GM21423 (cell line): ENCODE measurements around the gene MECP2.

Experiments used
- ATAC-seq: cut with Tn5 transposase; IDR thresholded peaks from one replicate; pipeline ENCODE4 v1.9.1; 2021; ENCODE audit warnings: mild to moderate bottlenecking, moderate library complexity; ENCODE audit not compliant: unreplicated experiment

The MECP2 gene

DNA sequence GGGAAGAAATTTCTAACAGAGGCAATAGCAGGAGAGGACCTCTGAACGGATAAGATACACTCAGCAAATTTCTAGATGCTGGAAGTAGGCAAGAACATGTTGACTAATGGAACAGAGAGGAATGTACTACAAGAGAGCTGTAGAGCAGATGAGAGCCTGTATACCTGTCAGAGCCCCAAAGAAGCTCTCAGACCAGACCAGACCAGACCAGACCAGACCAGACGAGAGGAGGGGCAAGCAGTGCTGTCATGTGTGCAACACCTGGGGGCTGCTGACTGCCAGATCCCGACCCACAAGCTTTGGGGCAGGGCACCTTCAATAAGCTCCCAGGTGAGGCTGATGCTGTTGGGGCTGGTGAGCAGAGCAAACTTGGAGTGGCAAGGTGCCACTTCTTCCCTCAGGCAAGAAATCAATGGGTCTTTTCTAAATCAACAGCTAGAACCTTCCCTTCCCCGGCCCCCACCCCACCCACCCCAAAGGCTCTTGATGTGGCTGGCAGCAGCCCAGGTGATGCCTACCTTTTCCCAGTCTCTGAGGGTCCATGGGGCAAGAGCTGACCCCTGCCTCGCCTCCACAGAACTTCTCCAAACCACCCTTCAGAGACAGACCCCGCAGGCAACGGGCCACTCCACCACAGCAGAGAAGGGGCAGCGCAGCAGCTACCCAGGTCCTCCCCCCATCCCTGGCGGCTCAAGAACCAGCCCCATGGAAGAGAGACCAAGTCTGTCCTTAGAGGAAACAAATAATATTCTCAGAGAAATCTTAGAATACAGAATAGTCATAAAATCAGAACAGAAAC lies 32.7 kb downstream of the MECP2 start:
- no peak for ATAC-seq

DNA sequence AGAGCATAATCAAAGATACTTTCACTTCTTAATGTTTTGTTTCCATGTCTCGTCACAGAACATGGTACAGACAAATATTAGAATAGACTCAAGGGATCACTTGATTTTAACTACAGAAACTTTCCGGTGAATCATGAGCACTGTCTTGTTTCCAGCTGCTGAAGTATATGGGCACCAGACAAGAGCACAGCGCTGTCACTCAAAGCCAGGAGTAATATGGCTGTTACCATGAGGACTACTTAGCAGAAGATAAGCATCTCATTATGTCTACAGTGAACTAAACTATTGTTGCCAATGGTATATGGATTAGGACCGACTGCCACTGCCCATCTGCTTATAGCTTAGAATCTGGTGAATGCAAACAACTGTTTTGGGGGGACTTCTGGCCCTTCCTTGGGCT lies 34.3 kb downstream of the MECP2 start:
- no peak for ATAC-seq

- ATAC-seq: no peak
Observed at GRCh38 chrX:154061801-154062200, 35.7 kb downstream of the MECP2 start.

DNA sequence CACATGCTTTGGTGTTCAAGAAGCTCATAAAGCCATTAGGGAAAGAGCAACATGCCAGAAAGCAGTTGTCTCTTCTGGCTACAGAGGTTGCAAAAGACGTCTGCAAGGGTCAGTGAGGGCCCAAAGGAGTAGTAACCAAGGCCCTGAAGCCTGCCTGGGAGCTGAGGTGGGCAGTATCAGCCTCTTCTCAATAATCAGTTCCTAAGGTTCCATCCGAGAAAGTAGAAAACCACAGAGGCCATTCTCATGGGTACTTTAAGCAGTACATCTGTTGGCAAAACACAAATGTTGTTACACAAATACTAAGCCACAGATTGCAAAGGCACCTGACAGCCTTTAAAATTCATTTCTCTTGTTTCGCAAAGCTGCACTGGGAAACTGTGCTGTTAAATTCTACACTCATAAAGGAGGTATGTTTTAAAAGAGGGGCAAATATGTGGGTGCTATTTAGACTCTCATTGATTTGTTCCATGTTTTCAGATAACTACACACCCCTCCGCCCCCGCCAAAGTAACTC lies 37.7 kb downstream of the MECP2 start:
- no peak for ATAC-seq

DNA sequence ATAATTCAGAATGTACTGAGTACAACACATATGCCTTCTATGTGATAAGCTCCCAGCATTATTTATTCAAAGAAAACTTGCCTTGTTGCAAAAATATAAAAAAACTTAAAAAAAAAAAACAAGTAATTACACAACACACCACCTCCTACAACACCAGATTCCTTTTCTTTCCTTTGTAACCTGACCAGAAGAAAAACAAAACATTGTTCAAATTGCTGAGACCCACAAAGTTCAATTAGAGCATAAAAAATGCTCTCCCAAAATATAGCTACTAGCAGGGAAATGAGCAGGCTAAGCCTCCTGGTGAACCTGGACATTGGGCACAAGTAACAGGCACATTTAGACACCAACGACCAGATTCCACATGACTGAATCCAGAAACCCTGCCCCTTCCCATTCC lies 38.3 kb downstream of the MECP2 start:
- ATAC-seq: no peak

DNA sequence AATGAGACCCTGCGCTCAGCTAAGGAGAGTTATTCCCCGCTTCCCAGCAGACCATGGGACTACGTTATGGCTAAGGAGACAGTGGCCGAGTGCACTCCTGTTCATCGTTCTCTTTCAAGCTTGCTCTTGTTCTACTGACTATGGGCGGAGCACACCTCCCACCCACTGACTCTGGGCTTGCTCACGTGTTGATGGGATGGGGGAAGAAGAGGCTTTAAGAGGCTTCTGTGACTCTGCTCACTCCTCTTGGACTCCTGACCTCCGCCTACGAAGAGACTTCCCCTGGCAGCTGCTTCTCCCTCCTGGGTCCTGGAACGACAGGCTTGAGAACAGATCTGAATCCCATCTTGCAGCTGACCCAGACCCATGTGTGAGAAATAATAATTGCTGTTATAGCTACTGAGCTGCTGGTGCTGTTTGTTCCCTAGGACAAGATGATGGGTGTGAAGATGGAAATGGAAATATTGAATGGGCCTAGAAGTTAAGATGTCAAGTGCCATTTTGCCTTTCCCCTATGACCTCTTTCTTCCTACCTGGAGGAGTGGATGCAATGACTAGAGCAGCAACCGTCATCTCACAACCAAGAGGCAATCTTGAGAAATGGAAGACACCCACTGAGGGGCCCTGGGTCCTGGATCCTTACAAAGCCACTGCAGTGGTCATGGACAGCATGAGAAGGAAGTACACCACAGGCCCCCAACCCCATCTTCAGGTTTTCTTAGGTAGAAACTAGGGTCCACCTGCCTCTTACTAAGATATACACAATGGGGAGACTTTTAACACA lies 39.1 kb downstream of the MECP2 start:
- ATAC-seq: no peak

DNA sequence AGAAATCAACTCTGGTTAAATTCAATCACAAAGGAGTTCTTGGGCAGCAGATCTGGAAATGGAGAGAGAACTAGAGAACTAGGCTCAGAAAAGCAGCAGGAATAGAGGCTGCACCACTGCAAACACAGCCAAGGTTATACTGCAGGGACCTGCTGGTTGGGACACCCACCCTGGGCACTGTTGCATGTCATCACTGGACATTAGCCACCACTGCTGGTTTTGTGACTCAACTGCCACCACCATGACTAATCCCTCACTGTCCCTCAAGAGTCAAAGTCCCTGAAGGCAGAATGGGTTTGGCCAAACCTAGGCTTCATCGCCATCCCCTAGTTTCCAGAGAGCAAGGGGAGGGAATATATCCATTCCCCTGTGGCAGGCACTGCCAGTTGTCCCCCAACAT lies 39.7 kb downstream of the MECP2 start:
- no peak for ATAC-seq

- no peak for ATAC-seq
Observed at GRCh38 chrX:154056770-154057241, 40.7 kb downstream of the MECP2 start.

- ATAC-seq: no peak
Observed at GRCh38 chrX:154051201-154051810, 46.2 kb downstream of the MECP2 start.

GRCh38 chrX:154050113-154050495 lies 47.4 kb downstream of the MECP2 start:
- ATAC-seq: no peak

DNA sequence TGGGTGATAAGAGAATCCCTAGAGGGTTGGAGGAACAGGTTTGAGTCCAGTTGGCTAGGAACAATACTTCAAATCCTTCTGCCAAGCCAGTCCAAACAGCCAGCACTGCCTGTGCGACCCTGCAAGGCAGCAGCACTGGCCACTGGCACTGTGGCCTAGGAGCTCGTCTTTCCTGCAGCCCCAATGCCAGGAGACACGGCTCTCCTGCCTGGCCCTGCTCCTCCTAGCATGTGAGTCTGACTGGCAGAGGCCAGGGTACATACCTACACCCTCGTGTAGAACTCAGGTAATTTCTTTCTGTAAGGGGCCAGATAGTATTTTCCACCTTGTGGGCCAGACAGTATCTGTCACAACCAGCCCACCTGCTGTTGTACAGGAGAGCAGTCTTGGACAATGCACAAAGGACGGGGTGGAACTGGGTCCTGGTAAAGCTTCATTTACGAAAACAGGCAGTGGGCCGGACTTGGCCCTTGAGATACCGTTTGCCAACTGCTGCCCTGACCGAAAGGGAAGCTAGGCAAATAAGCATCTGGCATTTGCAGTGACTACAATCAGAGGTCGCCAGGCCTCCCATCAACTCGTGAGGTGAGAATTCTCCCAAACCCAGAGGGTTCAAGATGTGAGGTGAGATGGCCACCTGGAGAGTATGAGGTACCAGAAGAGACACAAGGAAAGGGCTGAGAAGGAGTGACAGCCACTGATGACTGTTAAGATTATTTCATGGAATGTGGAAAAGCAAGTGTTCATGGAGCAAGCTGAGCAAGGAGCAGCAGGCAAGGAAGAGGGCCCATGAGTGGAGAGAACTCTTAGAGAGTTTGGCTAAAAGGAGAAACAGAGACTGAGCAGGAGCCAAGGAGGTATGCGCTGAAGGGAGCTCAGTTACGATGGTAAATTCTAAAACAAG lies 48.1 kb downstream of the MECP2 start:
- no peak for ATAC-seq

DNA sequence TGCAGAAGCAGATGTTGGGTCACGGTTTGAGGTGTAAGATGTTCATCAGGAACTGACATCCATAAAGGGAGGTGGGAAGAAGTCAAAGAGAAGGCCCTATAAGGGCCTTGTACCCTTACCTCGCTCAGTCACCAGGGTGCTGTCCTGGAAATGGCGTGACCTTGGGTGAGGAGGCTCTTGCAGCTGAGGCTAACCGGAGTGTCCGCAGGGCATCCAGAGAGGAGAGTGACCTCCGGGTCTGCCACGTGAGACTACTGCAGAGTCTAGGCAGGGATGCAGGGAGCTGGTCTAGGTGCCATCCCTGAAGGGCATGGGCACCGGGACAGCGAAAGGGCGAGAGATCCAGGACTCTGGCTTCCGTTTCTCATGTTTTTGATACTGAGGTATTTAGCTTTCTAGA lies 49.1 kb downstream of the MECP2 start:
- no peak for ATAC-seq

DNA sequence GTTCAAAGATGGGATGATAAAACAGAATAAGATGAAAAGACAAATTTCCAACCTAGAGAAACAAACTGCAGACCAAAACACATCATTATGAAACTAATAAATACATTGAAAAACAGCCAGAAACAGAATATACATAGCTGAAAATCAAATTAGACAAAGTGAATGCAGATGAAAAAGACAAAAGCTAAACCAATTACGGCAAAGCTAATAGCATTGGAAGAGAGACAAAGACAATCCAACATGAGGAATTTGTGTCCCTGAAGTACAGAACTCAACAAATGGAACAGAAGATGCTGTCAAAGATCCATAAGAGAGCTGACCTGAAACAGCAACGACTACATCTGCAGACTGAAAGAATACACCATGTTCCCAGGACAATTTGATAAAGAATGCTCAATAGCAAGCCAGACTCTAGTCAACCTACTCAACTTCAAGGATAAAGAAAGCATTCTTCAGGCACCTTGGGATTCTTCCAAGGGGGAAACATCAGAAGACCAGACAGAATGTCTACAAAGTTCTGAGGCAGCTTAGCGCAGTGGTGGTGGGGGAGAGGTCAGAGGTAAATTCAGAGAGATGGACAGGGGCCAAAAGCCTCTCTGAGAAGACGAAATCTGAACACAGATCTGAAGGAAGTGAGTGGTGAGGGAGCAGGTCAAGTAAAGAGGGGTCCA lies 50.4 kb downstream of the MECP2 start:
- no peak for ATAC-seq

GRCh38 chrX:154046031-154046781 lies 51.3 kb downstream of the MECP2 start:
- ATAC-seq: no peak

GRCh38 chrX:154044091-154044490 lies 53.4 kb downstream of the MECP2 start:
- no peak for ATAC-seq

GRCh38 chrX:154043003-154043763 lies 54.3 kb downstream of the MECP2 start:
- ATAC-seq: no peak

DNA sequence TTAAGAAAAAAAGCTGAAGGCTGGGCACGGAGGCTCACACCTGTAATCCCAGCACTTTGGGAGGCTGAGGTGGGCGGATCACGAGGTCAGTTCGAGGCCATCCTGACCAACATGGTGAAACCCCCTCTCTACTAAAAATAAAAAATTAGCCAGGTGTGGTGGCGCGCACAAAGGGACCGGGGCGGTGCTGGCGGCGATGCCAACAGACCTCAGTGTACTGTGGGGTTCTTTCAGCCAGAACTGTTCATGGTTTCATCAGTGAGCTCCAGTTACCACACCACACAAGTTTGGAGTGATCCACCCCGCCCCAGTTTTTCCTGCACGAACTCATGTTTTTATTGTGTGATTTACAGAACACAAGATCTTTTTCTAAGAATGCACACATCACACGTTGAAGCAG lies 56.7 kb downstream of the MECP2 start:
- ATAC-seq: no peak

GRCh38 chrX:154040307-154040756 lies 57.2 kb downstream of the MECP2 start:
- no peak for ATAC-seq
